Stimulated activated CD8-positive, alpha-beta memory T cell treated with anti-CD3 and anti-CD28 coated beads, Interleukin-2, amount 100 ng/mL, for 1 hour (primary cell): ENCODE data around the gene VCL.
A peak's percentile ranks its signal among the peaks of the same experiment; 100 is the strongest.
"Not testable (repeated sequence)": the region's sequence is repeated elsewhere in the genome, so short reads cannot be mapped to it uniquely, and the experiment has no call there.

Experiments used
- DNase-seq, 2 donors: peaks; one replicate each; pipeline ENCODE4 v3.0.0-alpha.2; 2020; ENCODE audit warnings: low read depth in 2 of 2

Gene VCL

GRCh38 chr10:74104996-74105395, 107.1 kb downstream of the VCL start:
- DNase-seq = no peak

DNA sequence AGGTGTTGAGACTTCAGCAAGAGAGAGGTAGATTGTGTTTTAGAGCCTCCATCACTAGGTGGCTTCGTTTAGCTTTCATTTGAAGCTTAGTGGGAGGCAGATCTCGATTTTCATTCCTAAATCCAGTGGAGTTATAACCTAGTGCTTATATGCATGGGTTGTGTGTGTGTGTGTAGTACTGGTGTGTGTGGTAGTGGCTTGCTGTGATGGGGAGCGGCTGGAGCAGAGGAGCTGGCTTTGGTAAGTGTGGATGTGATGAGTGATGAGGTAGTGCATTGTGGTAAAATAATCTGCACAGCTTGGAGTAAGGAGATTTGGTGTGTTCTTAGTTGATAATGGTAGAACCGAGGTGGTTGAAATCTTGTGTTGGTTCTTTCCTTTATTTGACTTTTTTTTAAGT, 109.5 kb downstream of the VCL start:
- DNase-seq = no peak

DNA sequence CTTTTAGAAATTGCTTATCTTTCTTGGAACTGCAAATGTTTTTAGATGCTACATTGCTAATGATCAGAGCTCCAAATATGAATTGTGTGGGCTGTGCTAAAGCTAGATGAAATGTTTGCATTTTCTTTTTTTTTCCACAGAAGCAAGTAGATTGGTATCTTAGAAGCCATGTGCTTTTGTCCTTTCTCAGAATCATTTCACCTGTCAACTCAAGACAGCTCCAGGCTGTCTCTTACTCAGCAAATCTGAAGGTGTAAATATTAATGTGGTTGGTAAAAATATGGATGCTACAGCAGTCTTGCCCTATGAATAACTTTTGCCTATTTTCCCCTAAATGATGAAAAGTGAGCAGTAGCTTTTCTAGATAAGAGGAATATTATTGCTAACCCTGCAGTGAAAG, 111.5 kb downstream of the VCL start:
- no peak for DNase-seq

- DNase-seq = no peak
These were observed 112.2 kb downstream of the VCL start for GRCh38 chr10:74110120-74110519.

GRCh38 chr10:74111799-74112198, 113.9 kb downstream of the VCL start:
- no peak for DNase-seq

- no peak for DNase-seq
These were observed 115.6 kb downstream of the VCL start for GRCh38 chr10:74113546-74113945.

GRCh38 chr10:74114041-74114448, 116.1 kb downstream of the VCL start:
- DNase-seq = no peak

- DNase-seq = no peak
These were observed 119.8 kb downstream of the VCL start for GRCh38 chr10:74117738-74118137.

- no peak for DNase-seq
These were observed 120.9 kb downstream of the VCL start for GRCh38 chr10:74118804-74119203.

DNA sequence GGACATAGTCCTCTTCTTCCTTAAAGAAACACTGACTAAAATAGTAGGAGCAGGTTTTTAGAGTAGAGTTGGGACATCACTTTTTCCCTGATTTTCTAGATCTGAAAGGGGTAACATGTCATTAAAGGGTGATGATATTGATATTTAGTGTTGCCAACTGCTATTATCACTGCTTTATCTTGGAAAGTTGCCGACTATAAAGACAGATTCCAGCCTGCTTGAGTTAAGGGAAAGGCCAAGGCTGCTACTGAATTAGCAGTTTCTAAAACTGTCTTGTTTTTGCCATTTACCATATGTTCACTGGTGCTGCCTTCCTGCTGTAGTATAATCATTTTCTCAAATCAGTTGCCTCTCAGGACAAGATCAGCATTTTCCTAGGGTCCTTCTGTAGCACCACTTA, 123.0 kb downstream of the VCL start:
- no peak for DNase-seq

DNA sequence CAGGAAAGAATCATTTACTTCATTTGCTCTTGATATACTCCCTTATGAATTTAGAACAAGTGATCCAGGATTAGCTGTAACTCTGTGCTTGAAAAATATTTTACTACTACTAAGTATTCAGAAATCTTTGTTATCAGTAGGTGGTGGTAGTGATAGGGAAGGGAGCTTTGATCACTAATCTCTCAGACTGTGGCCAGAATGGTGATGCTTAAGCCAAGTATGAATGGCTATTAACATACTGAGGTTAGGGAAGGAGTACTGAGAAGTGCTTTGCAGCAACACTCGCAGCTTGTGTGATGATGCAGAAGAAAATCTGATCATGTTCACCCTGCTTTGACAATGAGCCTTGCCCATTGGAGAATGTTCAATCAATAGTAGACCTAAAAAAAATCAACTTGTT, 123.5 kb downstream of the VCL start:
- DNase-seq = no peak

DNA sequence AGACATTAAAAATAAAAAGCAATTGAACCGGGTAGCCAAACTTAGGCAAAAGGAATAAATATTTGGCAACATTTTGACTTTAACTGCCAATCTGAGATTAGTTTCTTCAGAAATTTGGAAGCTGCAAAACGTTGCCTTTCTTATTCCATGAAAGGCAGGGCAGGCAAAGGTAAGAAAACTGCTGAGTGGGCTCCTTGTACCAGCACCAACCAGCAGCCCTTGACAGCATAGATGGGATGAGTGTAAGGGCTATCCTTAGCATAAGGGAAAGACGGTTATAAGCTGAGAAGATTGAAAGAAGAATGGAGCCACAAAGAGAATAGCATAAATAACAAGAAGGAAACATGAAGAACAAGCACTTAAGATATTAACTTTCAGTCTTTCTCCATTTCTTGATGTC, 124.1 kb downstream of the VCL start:
- no peak for DNase-seq

DNA sequence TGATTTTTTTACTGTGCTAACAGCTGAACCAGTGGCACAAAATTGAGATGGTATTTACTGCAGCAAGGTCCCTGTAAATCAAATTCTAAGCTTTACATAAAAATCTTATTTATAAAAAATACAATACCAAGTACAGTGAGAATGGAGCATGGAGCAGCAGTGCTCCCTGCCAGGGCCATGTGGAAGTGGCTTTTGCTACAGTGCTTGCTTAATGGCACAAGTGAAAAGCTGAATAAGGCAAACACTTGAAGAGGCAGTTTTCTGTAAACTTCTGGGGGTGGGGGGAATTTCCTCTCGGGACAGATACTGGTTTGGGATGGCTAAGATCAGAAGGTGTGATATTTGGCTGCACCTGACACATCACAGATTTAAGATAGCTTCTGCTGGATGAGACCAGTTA, 125.2 kb downstream of the VCL start:
- DNase-seq = no peak

DNA sequence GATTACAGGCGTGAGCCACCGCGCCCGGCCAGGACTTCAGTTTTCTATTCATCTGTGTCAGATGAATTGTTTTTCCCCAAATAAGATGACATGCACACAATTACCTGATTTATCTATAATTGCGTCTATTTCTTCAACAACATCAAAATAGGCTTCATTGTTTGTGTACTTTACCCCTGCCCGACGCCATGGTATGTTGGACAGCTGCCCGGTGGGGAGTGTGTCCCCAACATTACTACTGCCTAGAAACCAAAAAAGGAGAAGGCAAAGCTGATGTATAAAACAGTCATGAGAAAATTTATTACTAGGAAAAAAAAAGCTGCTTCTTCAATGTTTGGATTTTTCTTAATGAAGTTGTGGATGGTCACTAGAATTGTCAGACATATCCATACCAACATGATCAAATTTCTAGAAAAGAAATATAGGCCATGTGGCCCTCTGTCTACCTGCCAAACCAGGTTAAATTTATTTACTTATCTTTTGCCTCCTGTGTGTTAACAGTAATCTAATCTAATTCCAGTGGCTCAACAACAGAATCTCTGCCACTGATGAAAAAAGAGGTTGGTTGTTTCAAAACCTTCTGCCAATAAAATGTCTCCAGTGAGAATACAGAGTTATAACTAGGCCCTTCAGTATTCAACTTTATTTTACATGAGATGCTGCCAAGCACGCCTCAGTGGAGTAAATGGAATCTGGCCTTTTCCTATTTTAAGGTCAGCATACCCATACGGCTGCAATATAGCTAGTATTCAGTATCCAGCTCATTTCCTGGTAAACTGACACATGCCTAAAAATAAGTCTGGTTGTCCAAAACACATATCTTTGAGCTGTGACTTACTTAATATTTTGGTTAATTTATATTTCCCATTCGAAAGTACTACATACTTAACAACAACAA, 136.3 kb downstream of the VCL start:
- no peak for DNase-seq

DNA sequence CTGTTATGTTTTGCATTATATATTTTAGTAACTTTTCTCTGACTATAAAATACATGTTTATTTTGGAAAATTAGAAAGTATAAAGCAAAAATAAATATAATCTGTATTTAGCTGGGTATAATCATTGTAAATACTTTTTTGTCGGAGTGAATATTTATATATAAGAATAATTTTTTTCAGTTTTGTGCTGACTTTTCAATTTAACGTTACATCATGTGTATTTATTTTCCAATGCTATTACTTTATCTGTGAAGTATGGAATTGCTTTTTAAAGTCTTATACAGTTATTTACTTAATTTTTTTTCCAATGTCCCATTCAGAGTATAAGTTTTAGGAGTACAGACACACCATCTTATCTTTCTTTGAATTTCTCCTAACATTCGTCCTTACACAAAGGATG, 137.5 kb downstream of the VCL start:
- DNase-seq = no peak

DNA sequence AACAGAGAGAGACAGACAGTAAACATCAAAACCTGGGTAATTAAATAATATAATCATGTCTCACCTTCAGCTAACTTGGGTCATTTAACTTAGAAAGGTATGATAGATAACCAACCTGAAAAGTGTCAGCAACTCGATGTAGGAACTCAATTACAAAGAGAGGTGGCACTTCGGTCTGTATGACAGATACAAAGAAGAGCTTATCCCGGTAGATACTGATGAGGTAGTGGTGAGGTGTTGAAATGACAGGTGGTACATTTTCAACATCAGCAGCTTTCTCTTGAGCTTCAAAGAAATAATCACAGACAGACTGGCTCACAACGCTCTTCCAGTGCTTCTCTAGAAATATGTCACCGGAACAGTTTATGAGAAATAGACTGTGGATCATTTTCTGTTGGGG, 140.1 kb downstream of the VCL start:
- no peak for DNase-seq

DNA sequence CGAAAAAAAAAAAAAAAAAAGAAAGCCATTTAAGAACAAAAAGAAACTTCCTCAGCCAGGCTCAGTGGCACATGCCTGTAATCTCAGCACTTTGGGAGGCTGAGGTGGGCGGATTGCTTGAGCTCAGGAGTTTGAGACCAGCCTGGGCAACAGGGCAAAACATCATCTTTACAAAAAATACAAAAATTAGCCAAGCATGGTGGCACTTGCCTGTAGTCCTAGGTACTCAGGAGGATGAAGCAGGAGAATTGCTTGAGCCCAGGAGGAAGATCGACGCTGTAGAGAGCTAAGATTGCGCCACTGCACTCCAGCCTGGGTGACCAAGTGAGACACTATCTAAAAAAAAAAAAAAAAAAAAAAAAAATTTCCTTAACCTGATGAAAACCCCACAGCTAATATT, 140.7 kb downstream of the VCL start:
- DNase-seq = not testable (repeated sequence)

GRCh38 chr10:74139981-74140380, 142.1 kb downstream of the VCL start:
- DNase-seq = no peak

DNA sequence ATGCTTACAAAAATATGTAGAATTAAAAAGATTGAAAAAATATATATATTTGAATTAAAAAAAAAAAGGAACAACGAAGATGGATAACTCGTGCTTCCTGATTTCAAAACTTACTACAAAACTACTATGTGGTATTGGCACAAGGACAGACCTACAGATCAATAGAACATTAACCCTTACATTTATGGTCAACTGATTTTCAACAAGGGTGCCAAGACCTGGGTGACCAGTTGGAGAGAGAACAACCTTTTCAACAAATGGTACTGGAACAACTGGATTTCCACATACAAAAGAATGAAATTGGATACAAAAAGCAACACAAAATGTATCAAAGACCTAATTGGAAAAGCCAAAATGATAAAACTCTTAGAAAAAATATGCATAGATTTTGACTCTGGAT, 142.6 kb downstream of the VCL start:
- DNase-seq = no peak

DNA sequence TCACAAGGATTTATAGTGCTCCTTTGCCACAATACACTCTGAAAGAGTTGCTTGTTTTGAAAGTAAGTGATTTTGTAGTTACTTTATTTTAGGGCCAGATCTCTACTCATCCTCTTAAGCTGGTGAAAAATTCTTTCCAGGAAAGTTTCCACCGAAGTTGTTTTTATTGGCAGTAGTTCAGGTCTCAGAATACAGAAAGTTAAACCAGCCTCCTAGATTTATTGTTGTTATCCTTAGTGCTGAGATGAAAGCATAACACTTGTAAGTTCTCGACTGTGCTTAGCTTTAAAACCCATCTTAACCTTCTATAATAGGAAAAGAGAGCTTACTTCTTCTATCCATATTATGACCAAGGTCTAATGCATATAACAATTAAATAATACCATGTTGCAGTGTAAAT, 147.2 kb downstream of the VCL start:
- no peak for DNase-seq

DNA sequence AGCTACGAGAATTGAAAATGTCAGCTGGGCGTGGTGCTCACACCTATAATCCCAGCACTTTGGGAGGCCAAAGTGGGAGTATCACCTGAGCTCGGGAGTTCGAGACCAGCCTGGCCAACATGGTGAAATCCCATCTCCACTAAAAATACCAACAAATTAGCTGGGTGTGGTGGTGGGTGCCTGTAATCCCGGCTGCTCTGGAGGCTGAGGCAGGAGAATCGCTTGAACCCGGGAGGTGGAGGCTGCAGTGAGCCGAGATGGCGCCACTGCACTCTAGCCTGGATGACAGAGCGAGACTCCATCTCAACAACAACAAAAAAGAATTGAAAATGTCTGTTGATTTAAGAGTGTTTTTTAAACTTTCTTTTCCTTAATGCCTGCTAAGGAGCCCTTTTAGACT, 149.1 kb downstream of the VCL start:
- DNase-seq = not testable (repeated sequence)

GRCh38 chr10:74150204-74150989, 152.5 kb downstream of the VCL start, which contains the start of gene AP3M1:
AP3M1 (minus strand) TSS chr10:74150828; CDS start chr10:74138379, 12,449 bp downstream.
- peak; percentile 41 to 68 for DNase-seq
